ENCODE data around the gene CLEC12A. TPM values are rescaled to one million over a fixed set of nuclear protein-coding genes. Genes with fewer than 3 reads are reported as not detected.
A peak's percentile ranks its signal among the peaks of the same experiment; 100 is the strongest.

The CLEC12A gene
- total RNA-seq, 3 donors from 2014 or later (not counting 1 experiment from before 2014, with no cell fraction given): 13.6 to 18.9 (median 14.8) TPM

DNA sequence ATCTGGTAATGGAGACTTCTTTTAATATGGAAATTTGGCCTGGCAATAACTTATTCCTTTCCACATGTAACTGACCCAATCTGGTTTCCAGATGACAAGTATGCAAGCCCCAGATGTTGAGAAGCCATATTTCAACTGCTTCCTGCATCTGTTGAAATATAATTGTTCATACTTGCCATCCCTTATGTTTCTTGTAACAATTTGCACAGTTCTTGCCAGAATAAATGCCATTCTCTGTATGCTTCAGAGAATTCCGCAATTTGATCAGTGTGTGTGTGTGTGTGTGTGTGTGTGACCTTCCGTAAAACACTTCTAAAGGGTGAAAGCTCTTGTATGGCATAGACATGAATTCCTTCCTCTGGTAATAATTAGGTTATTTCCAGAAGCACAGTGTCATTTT, 37.3 kb upstream of the CLEC12A start:
- Mint-ChIP-seq H3K9me3 (no peaks in the 10 kb centered on the region), H3K36me3 (no peaks in the 10 kb centered on the region), H3K27ac (no peak overlapping the region), H3K27me3 (ENCODE audit: low read depth in 2 of 2) (peaks cover 9 to 11% of the 10 kb centered on the region in 2 donors), H3K4me1 (no peaks in the 10 kb centered on the region), H3K4me3 (no peak overlapping the region)
- H3K27me3 ChIP-seq (ENCODE audit: control insufficient read depth, insufficient read depth, low read length): no peaks in the 10 kb centered on the region
- H3K36me3 ChIP-seq (ENCODE audit: control insufficient read depth, insufficient read depth, low read length): no peaks in the 10 kb centered on the region
- no peak overlapping the region for H3K27ac ChIP-seq (ENCODE audit: low read length)
- no peak for ATAC-seq
- DNase-seq: no peak
- H3K4me1 ChIP-seq (ENCODE audit: control insufficient read depth, insufficient read depth, low read length): no peaks in the 10 kb centered on the region
- intact Hi-C loops (cut with micrococcal nuclease): no loop called here
- TF ChIP-seq CTCF (IDR thresholded peaks at IDR 0.05): no peak
- WGBS (ENCODE audit: insufficient coverage): 90% methylated on average over 2 of the region's 2 CpGs
- H3K9me3 ChIP-seq (ENCODE audit: control insufficient read depth, insufficient read depth, low read length): no peaks in the 10 kb centered on the region
- no peak overlapping the region for H3K4me3 ChIP-seq (ENCODE audit: low read length)

DNA sequence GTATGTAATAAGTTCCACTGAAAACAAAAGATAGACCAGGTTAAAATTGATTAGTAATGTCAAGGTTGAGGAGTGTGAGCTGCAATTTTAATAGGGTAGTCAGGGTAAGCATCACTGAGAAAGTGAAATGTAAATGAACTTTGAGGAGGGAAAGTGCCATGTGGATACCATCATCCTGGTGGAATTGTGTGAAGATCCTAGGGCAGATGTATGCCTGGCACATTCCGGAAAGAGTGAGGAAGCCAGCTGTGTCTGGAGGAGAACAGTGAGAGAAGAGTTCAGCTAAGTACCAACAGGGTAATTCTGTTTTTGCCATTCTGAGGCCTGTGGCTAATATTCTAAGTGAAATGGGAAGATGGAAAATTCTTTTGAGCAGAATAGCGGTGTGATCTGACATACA, 36.2 kb upstream of the CLEC12A start:
- ATAC-seq (no peak), DNase-seq (no peak)
- H3K27me3 ChIP-seq (ENCODE audit: control insufficient read depth, insufficient read depth, low read length): no peaks in the 10 kb centered on the region
- no peaks in the 10 kb centered on the region for H3K36me3 ChIP-seq (ENCODE audit: control insufficient read depth, insufficient read depth, low read length)
- Mint-ChIP-seq H3K4me1 (no peaks in the 10 kb centered on the region), H3K9me3 (no peaks in the 10 kb centered on the region), H3K27ac (no peak overlapping the region), H3K4me3 (no peak overlapping the region), H3K27me3 (ENCODE audit: low read depth in 2 of 2) (peaks cover 9 to 11% of the 10 kb centered on the region in 2 donors), H3K36me3 (no peaks in the 10 kb centered on the region)
- H3K4me3 ChIP-seq (ENCODE audit: low read length): no peak overlapping the region
- no peak overlapping the region for H3K27ac ChIP-seq (ENCODE audit: low read length)
- 88% methylated on average over 1 of the region's 2 CpGs for WGBS (ENCODE audit: insufficient coverage)
- H3K4me1 ChIP-seq (ENCODE audit: control insufficient read depth, insufficient read depth, low read length): no peaks in the 10 kb centered on the region
- intact Hi-C loops (cut with micrococcal nuclease): no loop called here
- TF ChIP-seq CTCF (IDR thresholded peaks at IDR 0.05): no peak
- no peaks in the 10 kb centered on the region for H3K9me3 ChIP-seq (ENCODE audit: control insufficient read depth, insufficient read depth, low read length)

DNA sequence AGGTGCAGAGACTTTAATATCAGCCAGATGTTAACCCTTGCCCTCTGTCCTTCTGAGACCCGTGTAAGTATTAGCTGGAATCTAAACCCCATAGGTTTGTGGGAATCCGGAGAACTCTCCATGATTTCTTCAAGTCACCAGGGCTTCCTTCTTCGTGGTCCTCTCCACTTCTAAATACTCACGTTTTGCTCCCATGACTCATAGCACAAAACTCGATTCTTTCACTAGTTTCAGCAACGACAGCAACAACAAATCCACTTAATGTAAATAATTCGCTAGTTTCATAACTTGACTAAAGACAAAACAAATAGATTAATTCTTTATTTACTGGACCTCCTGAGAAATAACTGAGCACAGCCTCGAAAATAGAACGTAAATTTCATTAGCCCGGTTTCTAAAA, 34.6 kb upstream of the CLEC12A start:
- no peak overlapping the region for H3K27ac ChIP-seq (ENCODE audit: low read length)
- 77% methylated on average over 7 of the region's 10 CpGs for WGBS (ENCODE audit: insufficient coverage)
- H3K36me3 ChIP-seq (ENCODE audit: control insufficient read depth, insufficient read depth, low read length): no peaks in the 10 kb centered on the region
- Mint-ChIP-seq H3K4me1 (peaks cover 0 to 5% of the 10 kb centered on the region in 2 donors), H3K27ac (no peak overlapping the region), H3K27me3 (ENCODE audit: low read depth in 2 of 2) (peaks cover 0 to 4% of the 10 kb centered on the region in 2 donors), H3K9me3 (no peaks in the 10 kb centered on the region), H3K36me3 (no peaks in the 10 kb centered on the region), H3K4me3 (no peak overlapping the region)
- DNase-seq (no peak), ATAC-seq (no peak)
- H3K4me3 ChIP-seq (ENCODE audit: low read length): no peak overlapping the region
- H3K27me3 ChIP-seq (ENCODE audit: control insufficient read depth, insufficient read depth, low read length): no peaks in the 10 kb centered on the region
- intact Hi-C loops (cut with micrococcal nuclease): no loop called here
- no peaks in the 10 kb centered on the region for H3K9me3 ChIP-seq (ENCODE audit: control insufficient read depth, insufficient read depth, low read length)
- TF ChIP-seq CTCF (IDR thresholded peaks at IDR 0.05): no peak
- no peaks in the 10 kb centered on the region for H3K4me1 ChIP-seq (ENCODE audit: control insufficient read depth, insufficient read depth, low read length)

DNA sequence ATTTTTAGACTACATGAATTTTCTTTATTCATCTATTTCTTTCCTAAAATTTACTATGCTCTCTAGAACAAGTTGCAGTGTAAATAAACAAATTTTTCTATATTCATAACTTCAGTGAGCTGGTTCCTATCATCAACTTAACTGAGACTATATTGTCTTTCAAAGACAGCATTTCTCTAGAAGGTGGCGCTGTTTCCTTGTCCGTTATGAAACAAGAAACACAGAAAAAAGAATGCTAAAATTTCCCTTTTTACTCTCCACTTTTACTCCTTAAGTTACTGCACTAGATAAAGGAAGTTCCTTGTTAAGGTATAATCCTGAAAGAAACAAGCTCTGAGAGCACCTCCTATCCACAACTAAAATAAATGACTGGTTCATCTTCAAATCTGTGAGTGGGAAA, 30.8 kb upstream of the CLEC12A start:
- DNase-seq (peak in 1 of 2 donors; percentile 55), ATAC-seq (peak in 1 of 3 donors; percentile 45)
- Histone ChIP-seq H3K36me3 (ENCODE audit: control insufficient read depth, insufficient read depth, low read length) (no peaks in the 10 kb centered on the region), H3K4me3 (ENCODE audit: low read length) (no peak overlapping the region), H3K9me3 (ENCODE audit: control insufficient read depth, insufficient read depth, low read length) (no peaks in the 10 kb centered on the region), H3K4me1 (ENCODE audit: control insufficient read depth, insufficient read depth, low read length) (no peaks in the 10 kb centered on the region), H3K27ac (ENCODE audit: low read length) (no peak overlapping the region), H3K27me3 (ENCODE audit: control insufficient read depth, insufficient read depth, low read length) (no peaks in the 10 kb centered on the region)
- peak; percentile 53 for TF ChIP-seq CTCF (IDR thresholded peaks at IDR 0.05)
- intact Hi-C loops (cut with micrococcal nuclease): loop anchor here (5.0 to 10.0 kb wide), 2 partner anchors 204 to 252 kb away; no protein-coding TSS in a partner anchor
- no peak overlapping the region for H3K4me3 Mint-ChIP-seq
- H3K9me3 Mint-ChIP-seq: no peaks in the 10 kb centered on the region
- peaks cover 7 to 11% of the 10 kb centered on the region in 2 donors for H3K4me1 Mint-ChIP-seq
- H3K27ac Mint-ChIP-seq: no peak overlapping the region
- no peaks in the 10 kb centered on the region for H3K36me3 Mint-ChIP-seq
- no peaks in the 10 kb centered on the region for H3K27me3 Mint-ChIP-seq (ENCODE audit: low read depth in 2 of 2)
- WGBS (ENCODE audit: insufficient coverage): no CpG with 5 or more reads among the region's 2 CpGs

All from natural killer cell (primary cell).